ENCODE measurements around the gene NFIX.

NFIX gene

DNA sequence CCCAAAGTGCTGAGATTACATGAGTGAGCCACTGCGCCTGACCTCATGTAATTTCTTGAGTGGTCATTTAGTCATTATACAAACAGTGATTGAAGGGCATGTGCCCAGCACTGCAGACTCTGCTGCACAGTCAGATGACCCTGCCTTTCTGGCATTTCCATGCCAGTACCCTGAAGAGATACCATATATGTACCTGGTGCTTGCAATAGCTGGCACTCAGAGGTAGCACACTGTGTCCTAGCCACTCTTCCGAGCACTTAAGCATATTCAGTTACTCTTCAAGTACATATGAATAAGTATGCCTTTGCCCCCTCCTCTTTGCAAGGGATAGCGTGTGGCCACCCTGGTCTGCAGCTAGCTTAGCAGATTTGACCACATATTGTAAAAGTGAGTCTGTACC, 139.4 kb downstream of the NFIX start:
- no peak for DNase-seq

DNA sequence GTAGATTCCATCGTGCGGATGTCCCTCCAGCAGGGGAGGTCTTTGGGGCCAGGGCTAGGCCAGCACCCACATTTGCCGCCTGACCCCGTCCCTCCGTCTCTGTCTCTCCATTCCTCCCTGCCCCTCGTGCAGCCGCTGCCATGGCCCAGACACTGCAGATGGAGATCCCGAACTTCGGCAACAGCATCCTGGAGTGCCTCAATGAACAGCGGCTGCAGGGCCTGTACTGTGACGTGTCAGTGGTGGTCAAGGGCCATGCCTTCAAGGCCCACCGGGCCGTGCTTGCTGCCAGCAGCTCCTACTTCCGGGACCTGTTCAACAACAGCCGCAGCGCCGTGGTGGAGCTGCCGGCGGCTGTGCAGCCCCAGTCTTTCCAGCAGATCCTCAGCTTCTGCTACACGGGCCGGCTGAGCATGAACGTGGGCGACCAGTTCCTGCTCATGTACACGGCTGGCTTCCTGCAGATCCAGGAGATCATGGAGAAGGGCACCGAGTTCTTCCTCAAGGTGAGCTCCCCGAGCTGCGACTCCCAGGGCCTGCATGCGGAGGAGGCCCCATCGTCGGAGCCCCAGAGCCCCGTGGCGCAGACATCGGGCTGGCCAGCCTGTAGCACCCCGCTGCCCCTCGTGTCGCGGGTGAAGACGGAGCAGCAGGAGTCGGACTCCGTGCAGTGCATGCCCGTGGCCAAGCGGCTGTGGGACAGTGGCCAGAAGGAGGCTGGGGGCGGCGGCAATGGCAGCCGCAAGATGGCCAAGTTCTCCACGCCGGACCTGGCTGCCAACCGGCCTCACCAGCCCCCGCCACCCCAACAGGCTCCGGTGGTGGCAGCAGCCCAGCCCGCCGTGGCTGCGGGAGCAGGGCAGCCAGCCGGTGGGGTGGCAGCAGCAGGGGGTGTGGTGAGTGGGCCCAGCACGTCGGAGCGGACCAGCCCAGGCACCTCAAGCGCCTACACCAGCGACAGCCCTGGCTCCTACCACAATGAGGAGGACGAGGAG, 140.1 kb downstream of the NFIX start:
- DNase-seq = no peak

DNA sequence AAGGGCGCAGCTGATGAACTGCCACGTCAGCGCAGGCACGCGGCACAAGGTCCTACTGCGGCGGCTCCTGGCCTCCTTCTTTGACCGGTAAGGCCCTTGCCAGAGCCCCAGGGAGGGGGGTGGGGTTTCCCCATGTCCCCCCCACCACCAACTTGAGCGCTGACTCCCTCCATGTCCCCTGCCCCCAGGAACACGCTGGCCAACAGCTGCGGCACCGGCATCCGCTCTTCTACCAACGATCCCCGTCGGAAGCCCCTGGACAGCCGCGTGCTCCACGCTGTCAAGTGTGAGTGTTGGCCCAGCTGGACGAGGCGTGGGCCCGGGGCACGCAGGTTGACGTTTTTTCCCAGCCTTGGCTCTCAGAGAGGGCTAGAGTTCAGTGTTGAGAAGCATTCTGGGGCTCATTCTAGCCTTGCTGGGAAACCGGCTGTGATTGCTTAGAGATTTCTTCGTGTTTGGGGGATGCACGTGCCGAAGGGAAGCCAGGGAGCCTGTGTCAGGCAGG, 142.1 kb downstream of the NFIX start:
- no peak for DNase-seq

DNA sequence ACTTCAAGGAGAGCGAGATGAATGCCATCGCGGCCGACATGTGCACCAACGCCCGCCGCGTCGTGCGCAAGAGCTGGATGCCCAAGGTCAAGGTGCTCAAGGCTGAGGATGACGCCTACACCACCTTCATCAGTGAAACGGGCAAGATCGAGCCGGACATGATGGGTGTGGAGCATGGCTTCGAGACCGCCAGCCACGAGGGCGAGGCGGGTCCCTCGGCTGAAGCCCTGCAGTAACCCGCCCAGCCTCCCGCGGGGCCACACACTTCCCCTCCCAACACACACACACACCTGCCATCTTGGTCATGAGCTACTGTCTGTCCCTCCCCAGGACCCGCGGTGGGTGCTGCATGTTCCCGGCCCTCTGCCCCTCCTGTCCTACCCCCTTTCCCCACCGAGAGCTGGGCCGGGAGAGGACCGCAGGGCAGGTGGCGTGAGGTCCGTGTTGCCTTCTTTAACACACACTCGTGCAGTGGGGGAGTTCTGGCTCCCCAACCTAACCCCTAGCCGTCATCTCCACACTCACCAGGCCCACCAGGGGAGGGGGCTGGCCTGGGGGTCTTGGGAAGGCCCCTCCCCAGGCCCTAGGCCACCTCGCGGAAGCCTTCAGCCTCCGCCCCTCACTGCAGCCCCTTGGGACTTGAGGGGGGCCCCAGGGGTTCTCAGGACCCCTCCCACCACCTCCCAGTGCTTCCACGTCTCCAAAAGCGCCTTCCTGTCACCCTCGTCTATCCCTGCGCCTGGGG, 143.1 kb downstream of the NFIX start:
- no peak for DNase-seq

DNA sequence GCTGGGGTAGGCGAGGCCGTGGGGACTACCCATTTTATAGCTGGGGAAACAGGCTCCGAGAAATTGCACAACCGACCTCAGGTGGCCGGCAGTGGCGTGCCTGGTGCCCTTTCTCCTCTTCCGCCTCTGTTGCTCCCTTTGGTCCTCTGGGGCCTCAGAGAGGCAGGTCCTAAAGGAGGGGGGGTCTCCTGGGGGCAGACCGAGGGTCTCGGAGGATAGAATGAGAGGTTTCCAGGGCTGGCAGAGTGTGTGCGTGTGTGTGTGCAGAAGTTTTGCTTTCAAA, 143.6 kb downstream of the NFIX start:
- DNase-seq = no peak

DNA sequence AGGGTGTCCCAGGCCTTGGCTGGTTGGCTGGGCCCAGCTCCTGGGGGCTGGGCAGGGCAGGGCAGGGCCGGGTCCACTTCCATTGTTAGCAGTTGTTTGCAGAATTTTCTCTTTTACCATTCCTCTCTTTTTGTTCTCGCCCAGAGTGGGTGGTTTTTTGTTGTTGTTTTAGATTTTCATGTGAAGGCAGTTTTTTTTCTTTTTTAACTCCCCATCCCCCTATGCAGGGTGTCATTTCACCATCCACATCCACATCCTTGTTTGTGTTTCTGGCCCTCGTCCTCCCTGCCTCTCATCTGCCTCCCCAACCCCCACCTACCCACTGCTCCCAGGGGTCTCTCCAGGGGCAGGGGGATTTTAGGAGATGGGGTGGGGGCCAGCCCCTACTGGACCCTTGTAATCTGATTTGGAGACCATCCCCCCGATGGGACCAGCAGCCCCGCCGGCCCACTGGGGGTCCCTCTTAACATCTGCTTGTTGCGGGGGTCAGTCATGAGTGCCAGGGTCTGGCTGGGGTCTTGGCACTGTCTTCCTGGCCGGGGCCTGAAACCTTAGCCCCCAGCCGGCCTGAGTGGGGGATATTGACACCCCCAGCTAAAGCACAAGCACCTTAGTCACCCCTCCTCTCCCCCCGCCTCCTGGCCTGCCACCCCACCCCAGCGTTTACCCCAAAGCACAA, 144.5 kb downstream of the NFIX start:
- no peak for DNase-seq

DNA sequence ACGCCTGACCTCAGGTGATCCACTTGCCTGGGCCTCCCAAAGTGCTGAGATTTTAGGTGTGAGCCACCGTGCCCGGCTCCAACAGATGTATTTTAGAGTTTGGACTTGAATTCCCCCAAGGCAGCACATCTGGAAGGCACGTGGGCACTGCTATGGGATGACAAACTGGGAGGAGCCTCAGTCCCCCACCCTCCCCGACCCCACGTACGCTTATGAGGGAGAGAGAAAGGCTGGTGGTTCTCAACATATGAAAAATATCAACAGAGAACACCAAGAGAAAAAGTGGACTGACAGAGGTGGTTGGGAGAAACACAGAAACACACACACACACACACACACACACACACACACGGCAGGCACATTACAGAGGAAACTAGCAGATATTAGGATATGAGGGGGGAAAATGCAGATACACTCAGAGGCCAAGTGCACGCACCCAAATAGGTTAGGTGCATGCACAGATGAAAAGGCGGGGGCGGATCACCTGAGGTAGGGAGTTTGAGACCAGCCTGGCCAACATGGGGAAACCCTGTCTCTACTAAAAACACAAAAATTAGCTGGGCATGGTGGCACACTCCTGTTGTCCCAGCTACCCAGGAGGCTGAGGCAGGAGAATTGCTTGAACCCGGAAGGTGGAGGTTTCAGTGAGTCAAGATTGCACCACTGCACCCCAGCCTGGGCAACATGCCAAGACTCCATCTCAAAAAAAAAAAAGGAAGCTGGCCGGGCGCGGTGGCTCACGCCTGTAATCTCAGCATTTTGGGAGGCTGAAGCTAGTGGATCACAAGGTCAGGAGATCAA, 151.7 kb downstream of the NFIX start:
- DNase-seq = no peak
